GM21390 (cell line): ENCODE results near the gene RARRES2.

Source experiments
- ATAC-seq: cut with Tn5 transposase; IDR thresholded peaks from one replicate; pipeline ENCODE4 v1.9.1; 2021; ENCODE audit not compliant: unreplicated experiment

Gene RARRES2

GRCh38 chr7:150338166-150338829 lies 3.1 kb downstream of the RARRES2 start:
- ATAC-seq: no peak

- no peak for ATAC-seq
Observed at GRCh38 chr7:150337659-150338081, 3.8 kb downstream of the RARRES2 start.

GRCh38 chr7:150337179-150337578 lies 4.2 kb downstream of the RARRES2 start:
- ATAC-seq: no peak

- ATAC-seq: no peak
Observed at GRCh38 chr7:150336746-150337145, 4.7 kb downstream of the RARRES2 start.

- no peak for ATAC-seq
Observed at GRCh38 chr7:150335774-150336112, 5.7 kb downstream of the RARRES2 start.

- ATAC-seq: no peak
Observed at GRCh38 chr7:150335108-150335773, 6.2 kb downstream of the RARRES2 start.

- no peak for ATAC-seq
Observed at GRCh38 chr7:150334108-150334507, 7.3 kb downstream of the RARRES2 start.

- no peak for ATAC-seq
Observed at GRCh38 chr7:150333659-150334058, 7.8 kb downstream of the RARRES2 start.

GRCh38 chr7:150332852-150333635 lies 8.4 kb downstream of the RARRES2 start:
- no peak for ATAC-seq

- ATAC-seq: no peak
Observed at GRCh38 chr7:150330211-150330885, 11.1 kb downstream of the RARRES2 start.

- no peak for ATAC-seq
Observed at GRCh38 chr7:150329331-150330120, 11.9 kb downstream of the RARRES2 start.

- ATAC-seq: no peak
Observed at GRCh38 chr7:150327308-150327707, 14.1 kb downstream of the RARRES2 start.

- ATAC-seq: no peak
Observed at GRCh38 chr7:150326657-150327268, 14.7 kb downstream of the RARRES2 start.

GRCh38 chr7:150325901-150326300 lies 15.5 kb downstream of the RARRES2 start:
- no peak for ATAC-seq

- no peak for ATAC-seq
Observed at GRCh38 chr7:150325110-150325611, 16.3 kb downstream of the RARRES2 start.

- ATAC-seq: no peak
Observed at GRCh38 chr7:150324373-150324961, 17.0 kb downstream of the RARRES2 start.

- no peak for ATAC-seq
Observed at GRCh38 chr7:150323682-150324372, 17.6 kb downstream of the RARRES2 start.

- peak; percentile 63 for ATAC-seq
Observed at GRCh38 chr7:150322833-150323681, 18.4 kb downstream of the RARRES2 start, which contains the start of the genes ACTR3C and LRRC61. ACTR3C (minus strand) TSS chr7:150323545; CDS start chr7:150295296, 28,249 bp downstream. LRRC61 (plus strand) TSS chr7:150323355; CDS start chr7:150336862, 13,507 bp downstream.
